Heart left ventricle (tissue), 13 donors: ENCODE data around the gene C1orf21.

Experiments used
- POLR2A ChIP-seq, 2 donors: fragments of 450-650 bp; IDR thresholded peaks; one replicate each; pipeline ENCODE4 v1.6.1; 2017; ENCODE audit warnings: antibody characterized with exemption in 2 of 2, mild to moderate bottlenecking in 2 of 2, moderate library complexity in 2 of 2
- TF ChIP-seq, protein P1 (sequence below), 12 donors: fragments of 200-600 bp; sonication (generic) in 4 of 12; IDR thresholded peaks; one replicate each; pipeline versions ENCODE4 v1.5.0 to v1.8.0; 2018 to 2022; ENCODE audit warnings: antibody characterized with exemption in 12 of 12, mild to moderate bottlenecking in 5 of 12
- donor health status: ischemic (EF 13 %, LVEDD 7.1; RV severe dilation, severe dysfunction).
- donor health status: DM: no; HTN: yes; CAD: no.
- donor health status: DM: no; HTN: no; CAD: no.
- donor health status: ischemic (EF 25% LVEDD 6.9; RV normal size, moderate dysfunction).
- donor health status: ischemic (EF 25% LVEDD 5.7; RV mildly dilated, moderate dysfunction).
- donor health status: ischemic (EF 35%, LVEDD 5.7; RV mildly dilated, moderate dysfunction).
- donor health status: nonischemic (EF 11% LVEDD 7.7; RV severe dilation, severe dysfunction).
- donor health status: DM: yes; HTN: yes; CAD: no.
- donor health status: PGD.
- donor health status: ischemic (EF 29% LVEDD 5.4; RV normal size, mild dysfunction).
- donor health status: nonischemic (EF 23%, LVEDD 6.1; RV moderate dilation, normal function).

DNA sequence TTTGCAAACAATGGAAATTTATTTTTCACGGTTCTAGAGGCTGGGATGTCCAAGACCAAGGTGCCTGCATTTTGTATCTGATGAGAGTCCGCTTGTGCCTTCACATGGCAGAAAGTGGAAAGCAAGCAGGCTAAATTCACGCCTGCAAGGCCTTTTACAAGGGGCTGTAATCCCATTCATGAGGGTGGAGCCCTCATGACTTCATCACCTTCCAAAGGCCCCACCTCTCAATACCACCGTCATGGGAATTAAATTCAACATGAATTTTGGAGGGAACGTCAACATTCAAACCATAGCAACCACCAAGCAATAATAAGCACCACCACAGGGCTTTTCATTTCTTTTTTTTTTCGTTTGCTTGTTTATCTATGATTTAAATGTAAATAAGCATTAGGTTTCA, 115.3 kb downstream of the C1orf21 start:
- no peak for TF ChIP-seq POLR2A (IDR thresholded peaks at IDR 0.05)
- TF ChIP-seq, protein P1, sequence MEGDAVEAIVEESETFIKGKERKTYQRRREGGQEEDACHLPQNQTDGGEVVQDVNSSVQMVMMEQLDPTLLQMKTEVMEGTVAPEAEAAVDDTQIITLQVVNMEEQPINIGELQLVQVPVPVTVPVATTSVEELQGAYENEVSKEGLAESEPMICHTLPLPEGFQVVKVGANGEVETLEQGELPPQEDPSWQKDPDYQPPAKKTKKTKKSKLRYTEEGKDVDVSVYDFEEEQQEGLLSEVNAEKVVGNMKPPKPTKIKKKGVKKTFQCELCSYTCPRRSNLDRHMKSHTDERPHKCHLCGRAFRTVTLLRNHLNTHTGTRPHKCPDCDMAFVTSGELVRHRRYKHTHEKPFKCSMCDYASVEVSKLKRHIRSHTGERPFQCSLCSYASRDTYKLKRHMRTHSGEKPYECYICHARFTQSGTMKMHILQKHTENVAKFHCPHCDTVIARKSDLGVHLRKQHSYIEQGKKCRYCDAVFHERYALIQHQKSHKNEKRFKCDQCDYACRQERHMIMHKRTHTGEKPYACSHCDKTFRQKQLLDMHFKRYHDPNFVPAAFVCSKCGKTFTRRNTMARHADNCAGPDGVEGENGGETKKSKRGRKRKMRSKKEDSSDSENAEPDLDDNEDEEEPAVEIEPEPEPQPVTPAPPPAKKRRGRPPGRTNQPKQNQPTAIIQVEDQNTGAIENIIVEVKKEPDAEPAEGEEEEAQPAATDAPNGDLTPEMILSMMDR (IDR thresholded peaks at IDR 0.05), result no peak
